K562 (cell line): ENCODE results near the gene ACADVL. TPM values are rescaled to one million over a fixed set of nuclear protein-coding genes. Genes with fewer than 3 reads are reported as not detected.

Source experiments
- CBFA2T3 ChIP-seq: fragments of 450-650 bp; IDR thresholded peaks from 2 replicates; pipeline ENCODE4 v1.6.1; 2017
- CBX1 ChIP-seq: sonication (generic); IDR thresholded peaks from 2 replicates; pipeline ENCODE4 v1.6.1; 2016; ENCODE audit warnings: antibody characterized with exemption, low read depth, mild to moderate bottlenecking
- CUX1 ChIP-seq: fragments of 200-800 bp; sonication (Bioruptor generic); IDR thresholded peaks from 2 replicates; pipeline ENCODE4 v1.6.1; 2016; ENCODE audit warnings: missing genetic modification characterization, missing compliant biosample characterization
- E2F3 ChIP-seq: fragments of 250-450 bp; sonication (Bioruptor Pico); IDR thresholded peaks from 2 replicates; pipeline ENCODE4 v1.4.0; 2020; ENCODE audit warnings: mild to moderate bottlenecking
- HMGN3 ChIP-seq: IDR thresholded peaks from 2 replicates; pipeline ENCODE4 v1.6.1; 2011; ENCODE audit warnings: borderline replicate concordance, low read depth, mild to moderate bottlenecking, mixed read lengths, low read length; ENCODE audit not compliant: insufficient read length; ENCODE audit errors: extremely low read depth
- KDM5B ChIP-seq: fragments of 200-600 bp; sonication (generic); IDR thresholded peaks from 2 replicates; pipeline ENCODE4 v1.6.1; 2012; ENCODE audit warnings: low read depth, mild to moderate bottlenecking, moderate library complexity, low read length, control low read depth, inconsistent platforms; ENCODE audit not compliant: insufficient replicate concordance
- KLF13 ChIP-seq: fragments of 450-650 bp; IDR thresholded peaks from 2 replicates; pipeline ENCODE4 v1.6.1; 2016; ENCODE audit warnings: missing genetic modification characterization, low read depth, mild to moderate bottlenecking, missing compliant biosample characterization, moderate library complexity, borderline replicate concordance
- KLF6 ChIP-seq: fragments of 250-450 bp; sonication (Bioruptor Pico); IDR thresholded peaks from 2 replicates; pipeline ENCODE4 v1.4.0; 2020; ENCODE audit warnings: mild to moderate bottlenecking, moderate library complexity, borderline replicate concordance
- NBN ChIP-seq: fragments of 450-650 bp; IDR thresholded peaks from 2 replicates; pipeline ENCODE4 v1.6.1; 2016; ENCODE audit warnings: low read depth, mild to moderate bottlenecking
- NFXL1 ChIP-seq: fragments of 450-650 bp; formaldehyde crosslinking; IDR thresholded peaks from 2 replicates; pipeline ENCODE4 v1.4.0; 2021; ENCODE audit warnings: mild to moderate bottlenecking
- NR1H2 ChIP-seq: sonication (generic); formaldehyde crosslinking; IDR thresholded peaks from 2 replicates; pipeline ENCODE4 v1.4.0; 2020; ENCODE audit warnings: mild to moderate bottlenecking, missing genetic modification reagents
- POLR2B ChIP-seq: fragments of 450-650 bp; IDR thresholded peaks from 2 replicates; pipeline ENCODE4 v1.6.1; 2018; ENCODE audit warnings: low read depth; ENCODE audit not compliant: partially characterized antibody
- PRPF4 ChIP-seq: fragments of 200-400 bp; formaldehyde crosslinking; IDR thresholded peaks from one replicate; pipeline ENCODE4 v1.6.1; 2017; ENCODE audit warnings: low read length, low read depth, mild to moderate bottlenecking; ENCODE audit not compliant: insufficient read depth, poor library complexity, severe bottlenecking
- RFX1 ChIP-seq: fragments of 450-650 bp; IDR thresholded peaks from 2 replicates; pipeline ENCODE4 v1.6.1; 2016; ENCODE audit warnings: mild to moderate bottlenecking, moderate library complexity
- RNF2 ChIP-seq: sonication (generic); IDR thresholded peaks from 2 replicates; pipeline ENCODE4 v1.6.1; 2016
- SAP30 ChIP-seq: fragments of 200-600 bp; sonication (generic); IDR thresholded peaks from 2 replicates; pipeline ENCODE4 v1.6.1; 2012; ENCODE audit warnings: borderline replicate concordance, low read depth, mild to moderate bottlenecking, moderate library complexity, low read length, control low read depth, inconsistent platforms; ENCODE audit not compliant: insufficient read depth, poor library complexity, severe bottlenecking
- SIX5 ChIP-seq, 2 experiments: IDR thresholded peaks; 2 replicates each; pipeline ENCODE4 v1.6.1; 2011; ENCODE audit warnings: low read length in 2 of 2, borderline replicate concordance in 1 of 2, low read depth in 1 of 2, mild to moderate bottlenecking in 1 of 2, moderate library complexity in 1 of 2; ENCODE audit not compliant: insufficient read depth in 1 of 2
- TEAD1 ChIP-seq, 2 experiments: fragments of 450-650 bp in 1 of 2; sonication (generic) in 1 of 2; formaldehyde crosslinking; IDR thresholded peaks; 2 replicates each; pipeline versions ENCODE4 v1.4.0 to v1.8.0; 2020 to 2022; ENCODE audit warnings: mild to moderate bottlenecking in 2 of 2, missing genetic modification reagents in 1 of 2
- polyA plus RNA-seq, 8 experiments: library from polyadenylated mRNA; depleted of rRNA in 4 of 8; stranded (reverse) in 5 of 8; unstranded in 3 of 8; fragments of >200 nt; fragmentation: Nextera tagmentation in 2 of 8; fragmentation: Illumina TruSeq in 1 of 8; extraction: Ambion mirVana in 2 of 8; extraction: Trizol in 1 of 8; gene quantifications; 2 replicates each; pipeline versions ENCODE4 v1.2.1 to v1.2.3, GENCODE V29; 2011 to 2014; ENCODE audit warnings: inconsistent platforms in 1 of 8, missing spikeins in 1 of 8
- total RNA-seq, 7 experiments: library from RNA; depleted of rRNA in 6 of 7; stranded (reverse); fragments of >200 nt in 6 of 7; fragmentation: Illumina TruSeq in 2 of 7; extraction: Trizol in 2 of 7; gene quantifications; 2 replicates each; pipeline versions ENCODE4 v1.2.1 to v1.2.3, GENCODE V29; 2011 to 2021; ENCODE audit warnings: low replicate concordance in 1 of 7
- TF ChIP-seq, protein P1 (sequence below): IDR thresholded peaks from 3 replicates; pipeline ENCODE4 v1.6.1; 2011; ENCODE audit warnings: borderline replicate concordance, mild to moderate bottlenecking; ENCODE audit not compliant: insufficient read length, insufficient read depth

Gene ACADVL
- total and polyA plus RNA-seq, 9 of the 15 experiments (the other 6 are each of a cell fraction or from before 2014, with no cell fraction given) = 25.5 to 449 (median 214) TPM

DNA sequence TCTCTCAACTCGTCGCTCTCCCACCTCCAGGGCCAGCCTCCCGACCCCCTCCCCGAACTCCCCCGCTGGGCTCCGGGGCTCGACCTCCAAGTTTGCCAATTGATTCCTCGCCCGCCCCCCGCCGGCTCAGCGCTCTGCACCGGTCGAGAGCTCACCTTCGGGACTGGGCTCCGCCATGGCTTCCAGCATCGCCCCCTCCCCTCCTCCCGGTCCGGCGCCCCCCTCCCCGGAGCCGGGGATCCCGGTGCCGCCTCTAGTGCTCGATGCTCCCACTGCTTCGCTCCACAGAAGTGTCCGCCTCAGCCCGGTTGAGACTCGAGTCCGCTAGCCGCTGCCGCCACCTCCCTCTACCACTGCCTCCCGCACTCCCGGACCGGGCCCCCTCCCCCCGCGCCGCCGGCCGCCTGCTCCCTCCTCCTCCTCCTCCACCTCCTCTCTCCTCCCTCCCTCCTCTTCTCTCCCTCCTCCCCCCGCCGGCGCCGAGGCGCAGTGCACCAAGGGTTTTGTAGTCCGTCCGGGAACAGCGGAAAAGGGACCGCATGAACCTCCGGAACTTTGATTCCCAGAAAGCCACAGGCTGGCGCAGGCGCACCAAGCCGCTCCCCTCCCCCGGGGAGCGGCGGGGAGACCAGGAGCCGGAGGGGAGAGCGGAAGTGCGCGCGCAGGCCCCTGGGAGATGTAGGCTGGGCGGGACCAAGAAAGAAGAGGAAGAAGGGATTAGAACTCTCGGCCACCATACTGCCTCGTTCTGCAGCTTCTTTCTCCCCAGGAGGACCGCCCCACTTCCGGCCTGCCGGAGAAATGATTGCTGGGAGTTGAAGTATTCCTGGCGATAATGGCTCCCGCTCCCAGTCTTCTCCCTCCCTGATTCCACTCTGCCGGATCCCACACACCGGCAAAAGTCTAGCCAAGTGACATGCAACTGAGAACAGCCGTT, 19.6 kb downstream of the ACADVL start, which contains the start of gene PHF23 (continued):
- TF ChIP-seq CUX1 (CRISPR knock-in tag) (no peak), KLF6 (CRISPR knock-in tag) (no peak), NR1H2 (CRISPR knock-in tag) (no peak), CBFA2T3 (no peak), SAP30 (no peak), KDM5B (no peak), E2F3 (CRISPR knock-in tag) (no peak), POLR2B (peak; percentile 63), CBX1 (no peak), KLF13 (no peak), RNF2 (no peak), HMGN3 (peak; percentile 71), RFX1 (no peak), NBN (no peak), TEAD1 (CRISPR knock-in tag; IDR thresholded peaks at IDR 0.05) (no peak), PRPF4 (no peak), SIX5 (IDR thresholded peaks at IDR 0.05; ENCODE audit: borderline replicate concordance in 1 of 2, insufficient read depth in 1 of 2, low read depth in 1 of 2, low read length in 2 of 2) (peak; percentile 54 to 68), NFXL1 (CRISPR knock-in tag) (no peak)
- TF ChIP-seq, protein P1, sequence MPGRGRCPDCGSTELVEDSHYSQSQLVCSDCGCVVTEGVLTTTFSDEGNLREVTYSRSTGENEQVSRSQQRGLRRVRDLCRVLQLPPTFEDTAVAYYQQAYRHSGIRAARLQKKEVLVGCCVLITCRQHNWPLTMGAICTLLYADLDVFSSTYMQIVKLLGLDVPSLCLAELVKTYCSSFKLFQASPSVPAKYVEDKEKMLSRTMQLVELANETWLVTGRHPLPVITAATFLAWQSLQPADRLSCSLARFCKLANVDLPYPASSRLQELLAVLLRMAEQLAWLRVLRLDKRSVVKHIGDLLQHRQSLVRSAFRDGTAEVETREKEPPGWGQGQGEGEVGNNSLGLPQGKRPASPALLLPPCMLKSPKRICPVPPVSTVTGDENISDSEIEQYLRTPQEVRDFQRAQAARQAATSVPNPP = no peak
